H1 (cell line): ENCODE data around the gene COPZ1. TPM values are rescaled to one million over a fixed set of nuclear protein-coding genes. Genes with fewer than 3 reads are reported as not detected.

Source experiments
- CBX5 ChIP-seq: fragments of 300-800, 300-1000 bp; sonication (generic); IDR thresholded peaks from 2 replicates; pipeline ENCODE4 v1.7.1; 2016; ENCODE audit warnings: antibody characterized with exemption, low read length, low read depth
- NRF1 ChIP-seq: IDR thresholded peaks from 2 replicates; pipeline ENCODE4 v1.6.1; 2011; ENCODE audit warnings: mild to moderate bottlenecking, low read depth, low read length, improper control_type of control experiment
- POU5F1 ChIP-seq: IDR thresholded peaks from 2 replicates; pipeline ENCODE4 v1.6.1; 2011; ENCODE audit warnings: low read depth, mild to moderate bottlenecking, low read length, moderate library complexity
- RNF2 ChIP-seq: fragments of 200-900, 300-1000 bp; sonication (generic); IDR thresholded peaks from 2 replicates; pipeline ENCODE4 v1.7.1; 2016; ENCODE audit warnings: borderline replicate concordance, low read depth, mild to moderate bottlenecking, antibody characterized with exemption, low read length; ENCODE audit not compliant: poor library complexity, severe bottlenecking; ENCODE audit errors: missing control alignments
- SP1 ChIP-seq: IDR thresholded peaks from 2 replicates; pipeline ENCODE4 v1.6.1; 2011; ENCODE audit warnings: low read depth, low read length
- polyA plus RNA-seq, 7 experiments: library from polyadenylated mRNA; depleted of rRNA in 3 of 7; stranded (reverse) in 5 of 7; unstranded in 2 of 7; fragments of >200 nt in 5 of 7; fragments of 200-250 nt in 2 of 7; gene quantifications; 1 replicate in 5 of 7; 2 replicates in 1 of 7; 4 replicates in 1 of 7; pipeline versions ENCODE4 v1.2.1 to v1.2.3, GENCODE V29; 2011 to 2013; ENCODE audit warnings: missing spikeins in 2 of 7, mixed read lengths in 2 of 7
- total RNA-seq: library from RNA; stranded (reverse); fragmentation: NEBNext Ultra II Directional; extraction: Animal tissue kit (Norgen Biotek cat#: 25700); gene quantifications from 2 replicates; pipeline ENCODE4 v1.2.1, GENCODE V29; 2021
- TF ChIP-seq, protein P1 (sequence below): fragments of 300-600 bp; sonication (generic); IDR thresholded peaks from 2 replicates; pipeline ENCODE4 v1.7.1; 2012; ENCODE audit warnings: low read length, moderate library complexity, mild to moderate bottlenecking, inconsistent platforms; ENCODE audit not compliant: insufficient replicate concordance
- TF ChIP-seq, protein P2 (sequence below): IDR thresholded peaks from 2 replicates; pipeline ENCODE4 v1.6.1; 2011; ENCODE audit warnings: low read depth, mild to moderate bottlenecking, low read length; ENCODE audit not compliant: insufficient read depth
- TF ChIP-seq, protein P3 (sequence below): IDR thresholded peaks from 2 replicates; pipeline ENCODE4 v1.6.1; 2011; ENCODE audit warnings: low read length, improper control_type of control experiment

Gene COPZ1
- total and polyA plus RNA-seq, 2 of the 8 experiments (the other 6 are each of a cell fraction or from before 2014, with no cell fraction given): 103 to 133 TPM

DNA sequence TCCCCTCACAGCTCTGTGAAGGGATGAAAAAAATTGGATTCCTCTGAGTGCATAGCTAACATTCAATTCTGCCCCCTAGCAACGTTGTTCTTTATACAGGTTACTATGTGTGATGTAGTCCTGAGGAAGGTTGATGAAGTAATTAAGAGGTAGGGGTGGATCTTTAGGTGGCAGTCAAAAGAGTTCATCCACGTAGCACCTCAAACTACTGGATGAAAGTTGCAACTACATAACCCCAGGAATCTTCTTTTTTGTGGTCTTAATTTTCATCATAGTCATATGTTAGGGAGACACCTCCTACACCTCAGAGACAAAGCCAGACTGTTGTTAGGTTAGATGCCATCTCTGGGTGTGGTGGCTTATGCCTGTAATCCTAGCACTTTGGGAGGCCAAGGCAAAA lies 13.9 kb upstream of the COPZ1 start (continued):
- TF ChIP-seq, protein P1, sequence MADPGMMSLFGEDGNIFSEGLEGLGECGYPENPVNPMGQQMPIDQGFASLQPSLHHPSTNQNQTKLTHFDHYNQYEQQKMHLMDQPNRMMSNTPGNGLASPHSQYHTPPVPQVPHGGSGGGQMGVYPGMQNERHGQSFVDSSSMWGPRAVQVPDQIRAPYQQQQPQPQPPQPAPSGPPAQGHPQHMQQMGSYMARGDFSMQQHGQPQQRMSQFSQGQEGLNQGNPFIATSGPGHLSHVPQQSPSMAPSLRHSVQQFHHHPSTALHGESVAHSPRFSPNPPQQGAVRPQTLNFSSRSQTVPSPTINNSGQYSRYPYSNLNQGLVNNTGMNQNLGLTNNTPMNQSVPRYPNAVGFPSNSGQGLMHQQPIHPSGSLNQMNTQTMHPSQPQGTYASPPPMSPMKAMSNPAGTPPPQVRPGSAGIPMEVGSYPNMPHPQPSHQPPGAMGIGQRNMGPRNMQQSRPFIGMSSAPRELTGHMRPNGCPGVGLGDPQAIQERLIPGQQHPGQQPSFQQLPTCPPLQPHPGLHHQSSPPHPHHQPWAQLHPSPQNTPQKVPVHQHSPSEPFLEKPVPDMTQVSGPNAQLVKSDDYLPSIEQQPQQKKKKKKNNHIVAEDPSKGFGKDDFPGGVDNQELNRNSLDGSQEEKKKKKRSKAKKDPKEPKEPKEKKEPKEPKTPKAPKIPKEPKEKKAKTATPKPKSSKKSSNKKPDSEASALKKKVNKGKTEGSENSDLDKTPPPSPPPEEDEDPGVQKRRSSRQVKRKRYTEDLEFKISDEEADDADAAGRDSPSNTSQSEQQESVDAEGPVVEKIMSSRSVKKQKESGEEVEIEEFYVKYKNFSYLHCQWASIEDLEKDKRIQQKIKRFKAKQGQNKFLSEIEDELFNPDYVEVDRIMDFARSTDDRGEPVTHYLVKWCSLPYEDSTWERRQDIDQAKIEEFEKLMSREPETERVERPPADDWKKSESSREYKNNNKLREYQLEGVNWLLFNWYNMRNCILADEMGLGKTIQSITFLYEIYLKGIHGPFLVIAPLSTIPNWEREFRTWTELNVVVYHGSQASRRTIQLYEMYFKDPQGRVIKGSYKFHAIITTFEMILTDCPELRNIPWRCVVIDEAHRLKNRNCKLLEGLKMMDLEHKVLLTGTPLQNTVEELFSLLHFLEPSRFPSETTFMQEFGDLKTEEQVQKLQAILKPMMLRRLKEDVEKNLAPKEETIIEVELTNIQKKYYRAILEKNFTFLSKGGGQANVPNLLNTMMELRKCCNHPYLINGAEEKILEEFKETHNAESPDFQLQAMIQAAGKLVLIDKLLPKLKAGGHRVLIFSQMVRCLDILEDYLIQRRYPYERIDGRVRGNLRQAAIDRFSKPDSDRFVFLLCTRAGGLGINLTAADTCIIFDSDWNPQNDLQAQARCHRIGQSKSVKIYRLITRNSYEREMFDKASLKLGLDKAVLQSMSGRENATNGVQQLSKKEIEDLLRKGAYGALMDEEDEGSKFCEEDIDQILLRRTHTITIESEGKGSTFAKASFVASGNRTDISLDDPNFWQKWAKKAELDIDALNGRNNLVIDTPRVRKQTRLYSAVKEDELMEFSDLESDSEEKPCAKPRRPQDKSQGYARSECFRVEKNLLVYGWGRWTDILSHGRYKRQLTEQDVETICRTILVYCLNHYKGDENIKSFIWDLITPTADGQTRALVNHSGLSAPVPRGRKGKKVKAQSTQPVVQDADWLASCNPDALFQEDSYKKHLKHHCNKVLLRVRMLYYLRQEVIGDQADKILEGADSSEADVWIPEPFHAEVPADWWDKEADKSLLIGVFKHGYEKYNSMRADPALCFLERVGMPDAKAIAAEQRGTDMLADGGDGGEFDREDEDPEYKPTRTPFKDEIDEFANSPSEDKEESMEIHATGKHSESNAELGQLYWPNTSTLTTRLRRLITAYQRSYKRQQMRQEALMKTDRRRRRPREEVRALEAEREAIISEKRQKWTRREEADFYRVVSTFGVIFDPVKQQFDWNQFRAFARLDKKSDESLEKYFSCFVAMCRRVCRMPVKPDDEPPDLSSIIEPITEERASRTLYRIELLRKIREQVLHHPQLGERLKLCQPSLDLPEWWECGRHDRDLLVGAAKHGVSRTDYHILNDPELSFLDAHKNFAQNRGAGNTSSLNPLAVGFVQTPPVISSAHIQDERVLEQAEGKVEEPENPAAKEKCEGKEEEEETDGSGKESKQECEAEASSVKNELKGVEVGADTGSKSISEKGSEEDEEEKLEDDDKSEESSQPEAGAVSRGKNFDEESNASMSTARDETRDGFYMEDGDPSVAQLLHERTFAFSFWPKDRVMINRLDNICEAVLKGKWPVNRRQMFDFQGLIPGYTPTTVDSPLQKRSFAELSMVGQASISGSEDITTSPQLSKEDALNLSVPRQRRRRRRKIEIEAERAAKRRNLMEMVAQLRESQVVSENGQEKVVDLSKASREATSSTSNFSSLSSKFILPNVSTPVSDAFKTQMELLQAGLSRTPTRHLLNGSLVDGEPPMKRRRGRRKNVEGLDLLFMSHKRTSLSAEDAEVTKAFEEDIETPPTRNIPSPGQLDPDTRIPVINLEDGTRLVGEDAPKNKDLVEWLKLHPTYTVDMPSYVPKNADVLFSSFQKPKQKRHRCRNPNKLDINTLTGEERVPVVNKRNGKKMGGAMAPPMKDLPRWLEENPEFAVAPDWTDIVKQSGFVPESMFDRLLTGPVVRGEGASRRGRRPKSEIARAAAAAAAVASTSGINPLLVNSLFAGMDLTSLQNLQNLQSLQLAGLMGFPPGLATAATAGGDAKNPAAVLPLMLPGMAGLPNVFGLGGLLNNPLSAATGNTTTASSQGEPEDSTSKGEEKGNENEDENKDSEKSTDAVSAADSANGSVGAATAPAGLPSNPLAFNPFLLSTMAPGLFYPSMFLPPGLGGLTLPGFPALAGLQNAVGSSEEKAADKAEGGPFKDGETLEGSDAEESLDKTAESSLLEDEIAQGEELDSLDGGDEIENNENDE: no peak
- TF ChIP-seq RNF2 (no peak), POU5F1 (no peak), SP1 (no peak), NRF1 (no peak), CBX5 (no peak)
- TF ChIP-seq, protein P2, sequence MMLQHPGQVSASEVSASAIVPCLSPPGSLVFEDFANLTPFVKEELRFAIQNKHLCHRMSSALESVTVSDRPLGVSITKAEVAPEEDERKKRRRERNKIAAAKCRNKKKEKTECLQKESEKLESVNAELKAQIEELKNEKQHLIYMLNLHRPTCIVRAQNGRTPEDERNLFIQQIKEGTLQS: no peak
- TF ChIP-seq, protein P3, sequence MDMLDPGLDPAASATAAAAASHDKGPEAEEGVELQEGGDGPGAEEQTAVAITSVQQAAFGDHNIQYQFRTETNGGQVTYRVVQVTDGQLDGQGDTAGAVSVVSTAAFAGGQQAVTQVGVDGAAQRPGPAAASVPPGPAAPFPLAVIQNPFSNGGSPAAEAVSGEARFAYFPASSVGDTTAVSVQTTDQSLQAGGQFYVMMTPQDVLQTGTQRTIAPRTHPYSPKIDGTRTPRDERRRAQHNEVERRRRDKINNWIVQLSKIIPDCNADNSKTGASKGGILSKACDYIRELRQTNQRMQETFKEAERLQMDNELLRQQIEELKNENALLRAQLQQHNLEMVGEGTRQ: no peak
